ENCODE data around the gene POU6F2. TPM values are rescaled to one million over a fixed set of nuclear protein-coding genes. Genes with fewer than 3 reads are reported as not detected.

The POU6F2 gene
- total RNA-seq, 2 experiments from 2014 or later = not detected

GRCh38 chr7:39252916-39253315, 275.2 kb downstream of the POU6F2 start:
- Mint-ChIP-seq H3K27ac (no peak overlapping the region), H3K27me3 (peaks cover 3% of the 10 kb centered on the region), H3K9me3 (no peaks in the 10 kb centered on the region), H3K4me1 (ENCODE audit: low read depth) (no peaks in the 10 kb centered on the region), H3K36me3 (ENCODE audit: low read depth) (no peaks in the 10 kb centered on the region), H3K4me3 (no peak overlapping the region)
- ATAC-seq = no peak
- intact Hi-C loops (cut with micrococcal nuclease) = no loop called here
- TF ChIP-seq CTCF (IDR thresholded peaks at IDR 0.05) = no peak
- no peak for DNase-seq
- ChIA-PET POLR2A (no interaction called here), CTCF (no interaction called here)

GRCh38 chr7:39259391-39260003, 281.8 kb downstream of the POU6F2 start:
- Mint-ChIP-seq H3K27me3 (no peaks in the 10 kb centered on the region), H3K4me1 (ENCODE audit: low read depth) (no peaks in the 10 kb centered on the region), H3K36me3 (ENCODE audit: low read depth) (no peaks in the 10 kb centered on the region), H3K27ac (no peak overlapping the region), H3K9me3 (no peaks in the 10 kb centered on the region), H3K4me3 (no peak overlapping the region)
- intact Hi-C loops (cut with micrococcal nuclease) = no loop called here
- DNase-seq (no peak), ATAC-seq (no peak)
- CTCF ChIA-PET = no interaction called here
- TF ChIP-seq CTCF (IDR thresholded peaks at IDR 0.05) = no peak
- POLR2A ChIA-PET = no interaction called here

GRCh38 chr7:39260279-39260844, 282.7 kb downstream of the POU6F2 start:
- no peak for TF ChIP-seq CTCF (IDR thresholded peaks at IDR 0.05)
- POLR2A ChIA-PET = no interaction called here
- H3K27me3 Mint-ChIP-seq = no peaks in the 10 kb centered on the region
- no peak overlapping the region for H3K4me3 Mint-ChIP-seq
- intact Hi-C loops (cut with micrococcal nuclease) = no loop called here
- no peak for ATAC-seq
- no peaks in the 10 kb centered on the region for H3K4me1 Mint-ChIP-seq (ENCODE audit: low read depth)
- no peaks in the 10 kb centered on the region for H3K36me3 Mint-ChIP-seq (ENCODE audit: low read depth)
- no peak overlapping the region for H3K27ac Mint-ChIP-seq
- no peak for DNase-seq
- CTCF ChIA-PET = no interaction called here
- no peaks in the 10 kb centered on the region for H3K9me3 Mint-ChIP-seq

GRCh38 chr7:39261771-39262170, 284.1 kb downstream of the POU6F2 start:
- Mint-ChIP-seq H3K27me3 (no peaks in the 10 kb centered on the region), H3K9me3 (no peaks in the 10 kb centered on the region), H3K36me3 (ENCODE audit: low read depth) (no peaks in the 10 kb centered on the region), H3K27ac (no peak overlapping the region), H3K4me3 (no peak overlapping the region), H3K4me1 (ENCODE audit: low read depth) (no peaks in the 10 kb centered on the region)
- ChIA-PET CTCF (no interaction called here), POLR2A (no interaction called here)
- DNase-seq (no peak), ATAC-seq (no peak)
- intact Hi-C loops (cut with micrococcal nuclease) = no loop called here
- TF ChIP-seq CTCF (IDR thresholded peaks at IDR 0.05) = no peak

- no peak overlapping the region for H3K4me3 Mint-ChIP-seq
- H3K27me3 Mint-ChIP-seq = peaks cover 5% of the 10 kb centered on the region
- ChIA-PET CTCF (no interaction called here), POLR2A (no interaction called here)
- intact Hi-C loops (cut with micrococcal nuclease) = no loop called here
- H3K27ac Mint-ChIP-seq = no peak overlapping the region
- ATAC-seq (no peak), DNase-seq (no peak)
- no peaks in the 10 kb centered on the region for H3K4me1 Mint-ChIP-seq (ENCODE audit: low read depth)
- no peak for TF ChIP-seq CTCF (IDR thresholded peaks at IDR 0.05)
- H3K36me3 Mint-ChIP-seq (ENCODE audit: low read depth) = no peaks in the 10 kb centered on the region
- no peaks in the 10 kb centered on the region for H3K9me3 Mint-ChIP-seq
Measured at GRCh38 chr7:39265641-39266591, 288.2 kb downstream of the POU6F2 start.
